HG02852 (cell line): ENCODE results near the gene MROH7.
A peak's percentile ranks its signal among the peaks of the same experiment; 100 is the strongest.

Experiments
- ATAC-seq: cut with Tn5 transposase; IDR thresholded peaks from one replicate; pipeline ENCODE4 v1.9.1; 2021; ENCODE audit warnings: mild to moderate bottlenecking, moderate library complexity; ENCODE audit not compliant: unreplicated experiment

The MROH7 gene

DNA sequence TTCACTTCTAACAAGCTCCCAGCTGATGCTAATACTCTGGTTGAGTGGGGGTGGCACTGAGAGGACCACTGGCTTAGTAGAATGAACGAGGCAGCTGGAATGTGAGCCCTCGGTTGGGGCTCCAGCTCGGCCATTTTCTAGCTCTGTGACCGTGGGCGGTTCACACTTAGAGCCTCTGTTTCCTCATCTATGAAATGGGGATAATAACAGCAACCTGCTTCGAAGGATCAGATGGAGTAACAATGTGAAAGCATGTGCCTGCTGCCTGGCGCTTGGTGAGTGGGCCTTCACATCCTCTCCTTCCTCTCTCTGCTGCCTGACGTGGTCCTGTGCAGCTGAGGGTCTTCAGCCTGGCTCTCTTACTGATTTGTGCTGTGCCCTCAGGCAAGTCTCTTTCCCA, 53.2 kb downstream of the MROH7 start:
- ATAC-seq = no peak

DNA sequence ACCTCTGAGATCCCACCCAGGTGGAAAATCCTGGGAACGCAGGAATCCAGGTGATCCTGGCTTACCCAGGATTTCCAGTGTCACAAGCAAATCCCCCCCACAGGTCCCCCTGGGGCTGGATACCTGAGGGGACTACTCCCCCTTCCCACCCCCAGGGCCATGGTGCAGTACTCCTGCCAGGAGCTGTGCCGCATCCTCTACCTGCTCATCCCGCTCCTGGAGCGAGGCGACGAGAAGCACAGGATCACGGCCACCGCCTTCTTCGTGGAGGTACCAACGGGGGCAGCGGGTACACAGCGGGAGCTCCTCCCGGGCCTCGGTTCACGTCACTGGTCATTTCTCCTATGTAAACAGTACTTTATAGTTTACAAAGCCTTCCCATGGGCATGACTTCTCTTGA, 53.6 kb downstream of the MROH7 start:
- ATAC-seq = no peak

DNA sequence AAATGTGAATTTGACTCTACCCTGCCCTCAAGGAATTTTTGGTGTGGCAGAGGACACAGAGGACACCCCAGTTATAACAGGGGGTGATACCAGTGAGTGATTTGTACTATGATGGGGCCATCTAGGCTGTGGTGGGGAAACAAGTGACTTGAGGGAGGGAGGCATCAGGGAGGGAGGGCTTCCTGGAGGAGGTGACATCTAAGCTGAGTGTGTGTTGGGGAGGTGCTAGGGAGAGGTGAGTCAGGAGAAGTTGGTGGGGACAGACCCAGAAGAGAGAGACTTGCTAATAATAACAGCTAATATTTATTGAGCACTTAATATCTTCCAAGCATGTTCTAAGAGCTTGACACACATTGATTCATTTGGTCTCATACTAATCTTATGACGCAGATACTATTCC, 54.2 kb downstream of the MROH7 start:
- ATAC-seq = no peak

DNA sequence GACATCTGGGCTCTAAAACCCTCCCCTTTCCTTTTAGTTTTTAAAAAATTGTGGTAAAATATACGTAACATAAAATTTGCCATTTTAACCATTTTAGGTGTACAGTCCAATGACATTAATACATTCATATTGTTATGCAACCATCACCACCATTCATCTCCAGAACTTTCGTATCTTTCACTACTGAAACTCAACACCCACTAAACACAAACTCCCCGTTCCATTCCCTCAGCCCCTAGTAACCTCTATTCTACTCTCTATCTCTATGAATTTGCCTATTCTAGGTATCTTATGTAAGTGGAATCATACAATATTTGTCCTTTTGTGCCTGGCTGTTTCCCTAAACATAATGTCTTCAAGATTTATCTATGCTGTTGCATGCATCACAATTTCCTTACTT, 54.7 kb downstream of the MROH7 start:
- no peak for ATAC-seq

DNA sequence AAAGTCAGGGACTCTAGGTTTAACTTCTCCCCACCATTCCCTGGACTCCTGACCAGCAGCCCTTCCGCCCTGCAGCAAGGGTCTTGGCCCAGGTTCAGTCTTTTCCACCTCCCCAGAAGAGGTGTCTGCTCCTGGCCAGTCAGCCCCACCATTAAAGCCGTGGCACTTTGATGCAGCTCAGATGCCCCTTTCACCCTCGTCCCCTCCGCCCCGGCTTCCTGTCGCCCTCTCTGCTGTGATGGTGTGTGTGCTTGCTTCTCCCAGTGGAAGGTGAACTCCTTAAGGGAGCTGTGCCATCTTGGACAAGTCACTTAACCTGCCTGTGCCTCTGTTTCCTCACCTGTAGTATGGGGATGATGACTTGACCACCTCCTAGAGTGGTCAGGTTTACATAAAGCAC, 56.3 kb downstream of the MROH7 start:
- no peak for ATAC-seq

DNA sequence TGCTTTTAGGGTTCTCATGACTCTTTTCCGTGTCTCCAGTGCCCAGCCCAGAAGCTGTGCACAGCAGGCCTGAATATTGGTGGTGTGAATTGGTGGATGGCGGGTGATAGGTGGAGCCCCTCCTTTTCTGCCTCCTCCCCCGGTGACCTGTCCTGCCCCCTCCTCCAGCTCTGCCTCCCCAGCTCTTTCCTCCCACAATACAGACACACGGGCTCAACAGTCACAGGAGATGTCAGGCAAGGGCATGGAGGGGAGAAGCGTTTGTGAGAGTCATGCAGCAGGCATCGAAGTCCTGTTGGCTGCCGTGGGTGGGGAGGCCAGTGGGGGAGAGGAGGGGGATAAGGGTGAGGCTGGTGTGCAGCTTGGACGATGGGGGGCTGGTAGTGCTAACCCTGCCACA, 56.8 kb downstream of the MROH7 start:
- no peak for ATAC-seq

DNA sequence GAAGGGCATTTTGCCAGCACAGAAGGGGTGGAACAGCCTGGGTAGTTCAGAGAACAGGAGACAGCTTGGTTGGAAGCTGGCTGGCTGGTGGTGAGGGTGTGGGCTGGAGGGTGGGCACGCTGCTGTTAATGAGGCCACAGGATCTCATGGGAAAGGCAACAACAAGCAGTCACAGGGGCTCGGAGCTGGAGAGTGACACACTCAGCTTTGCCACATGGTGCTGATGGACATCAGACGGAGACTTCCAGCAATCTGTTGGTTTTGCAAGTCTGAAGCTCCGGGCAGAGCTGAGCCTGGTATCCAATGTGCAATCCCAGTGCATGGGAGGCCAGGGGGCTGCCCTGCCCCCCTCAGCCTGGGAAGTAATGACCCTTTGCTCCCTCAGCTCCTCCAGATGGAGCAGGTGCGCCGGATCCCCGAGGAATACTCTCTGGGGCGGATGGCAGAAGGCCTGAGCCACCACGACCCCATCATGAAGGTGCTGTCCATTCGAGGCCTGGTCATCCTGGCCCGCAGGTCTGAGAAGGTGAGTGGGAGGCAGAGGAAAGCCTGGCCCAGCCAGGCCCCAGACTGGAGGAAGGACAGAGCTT, 58.4 kb downstream of the MROH7 start:
- no peak for ATAC-seq

DNA sequence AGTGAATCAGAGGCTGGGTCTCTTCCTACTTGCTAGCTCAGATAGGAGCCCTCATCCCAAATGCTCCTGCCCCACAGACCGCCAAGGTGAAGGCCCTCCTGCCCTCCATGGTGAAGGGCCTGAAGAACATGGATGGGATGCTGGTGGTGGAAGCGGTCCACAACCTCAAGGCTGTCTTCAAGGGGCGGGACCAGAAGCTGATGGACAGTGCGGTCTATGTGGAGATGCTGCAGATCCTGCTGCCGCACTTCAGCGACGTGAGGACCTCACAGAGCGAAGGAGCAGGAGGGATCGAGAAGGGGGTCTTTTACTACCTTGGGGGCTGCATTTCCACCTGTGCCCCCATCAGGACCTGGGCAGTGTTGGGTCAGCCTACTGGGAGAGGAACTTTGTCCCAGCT, 59.5 kb downstream of the MROH7 start:
- ATAC-seq = no peak

DNA sequence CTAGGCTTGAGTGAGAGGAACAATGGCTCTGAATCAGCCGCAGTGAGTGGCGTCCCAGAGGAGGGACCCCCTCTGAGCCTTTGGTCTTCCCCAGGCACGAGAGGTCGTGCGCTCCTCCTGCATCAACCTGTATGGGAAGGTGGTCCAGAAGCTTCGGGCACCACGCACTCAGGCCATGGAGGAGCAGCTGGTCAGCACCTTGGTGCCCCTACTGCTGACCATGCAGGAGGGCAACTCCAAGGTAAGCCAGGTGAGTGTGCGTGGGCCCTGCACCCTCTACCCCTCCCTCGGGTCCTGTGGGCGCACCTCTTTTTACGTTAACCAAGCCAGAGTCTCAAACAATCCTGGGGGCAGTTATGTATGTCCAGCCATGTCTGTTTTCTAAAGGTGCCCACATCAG, 60.4 kb downstream of the MROH7 start:
- no peak for ATAC-seq

DNA sequence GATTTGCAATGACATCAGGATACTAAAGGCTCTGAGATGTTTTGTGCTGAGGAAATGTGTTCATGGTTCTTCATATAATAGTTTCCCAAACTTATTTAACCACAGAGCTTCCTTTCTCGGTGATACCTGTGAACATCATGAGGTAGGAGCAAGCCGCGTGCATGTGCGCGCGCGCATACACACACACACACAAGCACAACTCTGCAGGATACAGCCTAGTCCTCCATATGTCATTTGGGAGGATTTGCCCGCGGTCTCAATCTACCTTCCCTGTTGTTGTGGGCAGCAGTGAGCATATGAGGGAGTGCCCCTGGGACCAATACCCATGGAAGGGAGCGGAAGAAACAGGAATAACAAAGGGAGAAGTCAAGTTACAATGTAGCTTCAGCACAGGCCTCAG, 61.9 kb downstream of the MROH7 start:
- no peak for ATAC-seq

DNA sequence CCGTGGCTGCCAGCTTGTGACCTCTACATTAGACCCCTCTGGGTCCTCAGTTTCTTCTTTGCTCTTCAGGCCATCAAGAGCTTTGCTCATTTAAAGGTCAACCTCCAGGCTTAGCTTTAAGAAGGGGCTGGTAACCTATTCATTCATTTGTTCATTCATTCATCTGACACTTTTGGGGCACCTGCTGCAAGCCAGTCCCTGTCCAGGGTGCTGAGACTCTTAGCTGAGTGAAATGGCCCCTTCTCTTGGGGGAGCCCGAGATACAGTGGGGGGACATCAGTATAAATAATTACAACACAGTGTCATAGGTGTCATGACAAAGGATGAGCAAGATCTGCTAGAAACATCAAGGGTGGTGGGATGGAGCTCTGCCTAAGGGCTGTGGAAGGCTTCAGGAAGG, 63.6 kb downstream of the MROH7 start:
- no peak for ATAC-seq

DNA sequence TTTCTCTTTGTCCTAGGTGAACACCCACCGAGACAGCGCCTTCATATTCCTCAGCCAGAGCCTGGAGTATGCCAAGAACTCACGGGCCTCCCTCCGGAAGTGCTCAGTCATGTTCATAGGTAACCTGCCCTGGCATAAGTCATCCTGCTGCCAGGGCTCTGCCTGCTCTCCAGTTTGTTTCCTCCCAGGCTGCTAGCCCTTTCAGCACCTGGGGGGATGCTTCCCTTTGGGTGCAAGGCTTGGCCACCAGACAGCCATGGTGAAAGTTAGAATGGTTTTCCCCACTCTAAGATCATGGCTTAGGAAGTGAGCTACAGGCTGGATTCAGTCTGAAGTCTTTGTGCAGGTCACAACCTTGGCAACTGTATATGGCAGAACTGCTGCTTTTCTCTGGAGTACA, 64.8 kb downstream of the MROH7 start:
- ATAC-seq = no peak

DNA sequence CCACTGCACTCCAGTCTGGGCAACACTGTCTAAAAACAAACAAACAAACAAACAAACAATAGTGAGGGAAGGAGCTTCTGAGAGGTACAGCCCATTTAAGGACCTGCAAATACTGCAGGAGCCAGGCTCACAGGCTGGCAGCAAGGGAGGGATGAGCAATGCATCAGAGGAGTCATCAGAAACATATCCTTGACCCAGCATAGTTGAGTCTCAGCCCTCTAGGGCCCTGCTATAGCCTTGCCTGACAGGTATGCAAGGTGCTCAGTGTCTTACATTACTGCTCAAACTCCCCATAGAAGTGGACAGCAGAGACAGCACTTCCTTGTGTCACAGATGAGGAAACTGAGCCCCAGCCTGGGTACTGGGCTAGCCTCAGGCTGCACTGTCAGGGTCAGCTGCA, 66.8 kb downstream of the MROH7 start:
- ATAC-seq = no peak

DNA sequence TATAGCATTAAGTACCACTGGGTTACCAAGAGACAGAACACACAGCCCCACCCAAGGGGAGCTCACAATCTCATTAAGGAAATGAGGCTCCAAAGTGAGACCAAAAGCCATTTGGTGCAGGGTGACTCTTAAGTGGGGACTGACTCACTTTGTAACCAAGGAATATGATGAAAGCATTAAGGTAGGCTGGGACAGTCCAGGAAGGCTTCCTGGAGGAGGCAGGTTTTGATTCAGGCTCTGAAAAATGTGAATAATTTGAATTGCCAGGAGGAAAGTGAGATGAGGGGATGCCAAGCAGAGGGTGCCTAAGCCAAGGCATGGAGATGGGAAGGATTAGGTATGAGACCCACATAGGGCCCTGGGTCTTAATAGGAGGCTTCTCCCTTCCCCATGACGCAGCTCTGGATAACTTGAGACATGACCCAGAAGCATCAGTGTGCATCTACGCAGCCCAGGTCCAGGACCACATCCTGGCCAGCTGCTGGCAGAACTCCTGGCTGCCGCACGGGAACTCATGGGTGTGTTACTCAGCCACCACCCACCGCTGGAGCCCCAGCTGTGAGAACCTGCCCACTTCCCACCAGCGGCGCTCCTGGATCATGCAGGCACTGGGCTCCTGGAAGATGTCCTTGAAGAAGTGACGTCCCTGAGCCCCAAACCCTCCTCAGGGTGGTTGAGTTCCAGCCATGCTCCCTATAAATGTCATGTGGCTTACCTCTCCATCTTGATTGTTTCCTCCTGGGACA, 68.1 kb downstream of the MROH7 start:
- ATAC-seq = no peak

DNA sequence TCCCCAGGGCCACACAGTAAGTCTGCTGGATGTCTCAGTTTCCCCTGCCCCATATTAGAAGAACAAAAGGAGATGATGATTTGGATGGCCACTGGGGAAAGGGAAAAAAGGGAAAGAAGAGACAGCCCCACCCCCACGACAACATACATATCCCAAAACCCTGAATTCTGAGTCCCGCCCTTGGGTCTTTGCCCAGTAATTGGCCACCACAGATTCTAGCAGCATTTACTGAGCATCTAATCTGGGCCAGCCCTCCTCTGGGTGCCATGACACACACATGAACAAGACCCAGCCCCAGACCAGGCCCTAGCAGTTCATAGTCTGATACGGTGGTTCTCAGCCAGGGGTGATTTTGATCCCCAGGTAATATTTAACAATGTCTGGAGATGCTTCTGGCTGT, 68.8 kb downstream of the MROH7 start:
- ATAC-seq = no peak

DNA sequence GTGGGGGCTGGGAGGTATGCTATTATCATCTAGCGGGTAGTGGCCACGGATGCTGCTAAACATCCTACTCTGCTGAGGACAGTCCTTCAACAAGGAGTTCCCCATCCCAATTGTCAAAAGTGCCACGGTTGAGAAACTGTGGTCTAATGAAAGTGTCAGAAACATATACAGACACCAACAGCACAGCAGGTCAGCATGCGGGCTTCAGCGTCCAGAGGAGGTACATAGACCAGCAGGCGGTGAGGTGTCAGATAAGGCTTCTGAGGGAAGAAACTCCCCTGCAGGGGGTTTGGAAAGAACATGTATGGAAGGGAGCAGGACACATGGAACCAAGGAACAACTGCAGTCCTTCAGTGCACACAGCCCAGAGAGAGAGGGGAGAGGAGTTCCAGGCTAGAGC, 69.3 kb downstream of the MROH7 start:
- ATAC-seq = no peak

DNA sequence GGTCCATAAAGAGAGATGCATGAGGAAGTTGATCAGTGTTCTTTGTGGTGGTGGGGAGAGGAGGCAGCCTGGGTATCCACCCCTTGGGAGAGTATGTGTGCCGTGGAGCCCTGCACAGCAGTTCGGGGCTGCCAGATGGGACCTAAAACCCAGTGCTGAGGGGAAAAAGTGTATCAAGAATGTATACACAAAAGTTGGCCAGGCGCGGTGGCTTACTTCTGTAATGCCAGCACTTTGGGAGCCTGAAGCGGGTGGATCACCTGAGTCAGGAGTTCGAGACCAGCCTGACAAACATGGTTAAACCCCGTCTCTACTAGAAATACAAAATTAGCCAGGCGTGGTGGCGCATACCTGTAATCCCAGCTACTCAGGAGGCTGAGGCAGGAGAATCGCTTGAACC, 70.0 kb downstream of the MROH7 start:
- ATAC-seq = no peak

DNA sequence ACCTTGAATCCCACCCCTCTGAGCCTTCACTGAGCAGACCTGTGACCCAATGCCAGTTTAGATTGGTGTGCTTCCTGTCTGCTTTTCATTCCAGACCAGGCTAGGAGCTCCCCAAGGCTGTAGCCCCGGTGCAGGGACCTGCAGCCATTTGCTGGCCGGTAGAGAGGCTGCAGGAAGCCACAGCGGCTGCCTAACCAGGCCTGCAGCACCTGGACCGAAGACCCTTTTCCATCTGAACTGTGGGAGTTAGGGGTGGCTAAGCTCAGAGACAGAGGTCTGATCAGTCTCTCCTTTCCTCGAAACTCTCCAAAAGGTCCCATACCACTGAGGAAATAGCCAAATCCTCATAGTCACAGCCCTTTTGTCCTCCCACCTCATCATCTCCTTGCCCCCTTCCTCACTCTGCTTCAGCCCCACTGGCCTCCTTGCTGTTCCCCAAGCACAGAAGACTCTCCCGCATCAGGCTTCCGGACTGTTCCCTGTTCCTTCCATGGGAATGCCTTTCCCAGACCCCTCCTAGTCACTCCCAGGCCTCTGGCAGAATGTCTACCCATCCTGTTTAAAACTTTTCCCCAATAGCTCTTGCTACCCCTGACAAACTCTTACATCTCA, 73.4 kb downstream of the MROH7 start:
- ATAC-seq = no peak

DNA sequence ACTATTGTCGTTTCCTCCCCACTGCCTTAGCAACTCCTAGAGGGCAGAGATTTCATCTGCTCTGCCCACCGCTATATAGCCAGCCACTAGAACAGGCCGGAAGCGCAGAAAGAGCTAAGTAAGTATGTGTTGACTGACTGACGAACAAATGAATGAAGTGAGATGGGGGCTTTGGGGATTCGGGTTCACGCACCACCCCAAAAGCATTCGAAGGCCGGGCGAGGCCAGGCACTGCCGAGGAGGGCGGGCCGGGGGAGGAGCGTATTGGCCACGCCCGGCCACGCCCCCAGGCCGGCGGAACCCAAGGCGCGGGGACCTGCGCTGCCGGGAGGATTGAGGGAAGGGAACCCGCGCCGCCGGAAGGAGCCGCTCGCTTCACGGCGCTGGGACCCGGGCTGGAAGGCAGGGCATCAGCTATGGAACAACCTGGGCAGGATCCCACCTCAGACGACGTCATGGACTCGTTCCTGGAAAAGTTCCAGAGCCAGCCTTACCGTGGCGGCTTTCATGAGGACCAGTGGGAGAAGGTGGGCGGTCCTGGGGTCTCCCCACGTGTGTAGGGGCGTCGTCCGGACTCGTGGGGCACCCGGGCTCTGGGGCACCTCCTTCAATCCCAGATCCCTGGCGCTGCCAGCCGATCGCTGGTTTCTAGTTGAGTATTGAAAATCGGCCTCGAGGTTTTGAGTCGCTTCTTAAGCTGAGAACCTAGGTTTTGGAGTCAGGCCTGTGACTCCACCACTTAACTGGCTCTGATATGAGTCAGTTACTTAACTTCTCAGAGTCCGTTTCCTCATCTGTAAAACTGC, 74.1 kb downstream of the MROH7 start, which contains the start of gene TTC4:
Gene TTC4, plus strand, starts transcription at position 369 of the 806 bp plus-strand sequence. Its CDS starts 48 bp downstream, at position 417.
- peak; percentile 97 for ATAC-seq

DNA sequence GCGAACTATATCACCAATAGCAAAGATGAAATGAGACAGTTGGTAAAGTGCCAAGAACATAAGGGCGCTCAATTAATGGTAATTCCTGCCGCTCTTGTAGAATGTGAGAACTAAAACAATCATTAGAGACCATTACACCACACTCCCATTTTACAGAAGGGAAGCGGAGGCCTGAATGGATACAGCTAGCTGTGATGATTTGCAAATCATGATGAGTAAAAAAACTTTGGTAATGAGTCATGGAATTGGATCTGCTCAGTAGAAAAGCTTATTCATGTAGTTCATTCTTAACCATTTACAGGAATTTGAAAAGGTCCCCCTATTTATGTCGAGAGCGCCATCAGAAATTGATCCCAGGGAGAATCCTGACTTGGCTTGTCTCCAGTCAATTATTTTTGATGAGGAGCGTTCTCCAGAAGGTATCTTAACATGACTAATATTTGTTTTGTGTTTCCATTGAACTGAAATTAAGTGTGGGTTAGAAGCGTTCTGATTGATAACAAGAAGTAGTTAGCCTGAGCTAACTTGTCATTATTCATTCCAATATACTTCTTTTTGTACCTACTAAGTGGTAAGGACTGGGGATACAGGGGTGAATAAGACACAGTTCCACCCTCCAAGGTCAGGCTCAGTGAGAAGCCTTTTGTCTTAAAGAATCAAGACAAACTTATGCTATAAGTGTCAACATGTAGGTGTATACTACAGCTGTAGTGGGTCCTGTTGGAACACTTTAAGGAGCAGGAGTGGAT, 74.9 kb downstream of the MROH7 start:
- peak; percentile 6 for ATAC-seq

DNA sequence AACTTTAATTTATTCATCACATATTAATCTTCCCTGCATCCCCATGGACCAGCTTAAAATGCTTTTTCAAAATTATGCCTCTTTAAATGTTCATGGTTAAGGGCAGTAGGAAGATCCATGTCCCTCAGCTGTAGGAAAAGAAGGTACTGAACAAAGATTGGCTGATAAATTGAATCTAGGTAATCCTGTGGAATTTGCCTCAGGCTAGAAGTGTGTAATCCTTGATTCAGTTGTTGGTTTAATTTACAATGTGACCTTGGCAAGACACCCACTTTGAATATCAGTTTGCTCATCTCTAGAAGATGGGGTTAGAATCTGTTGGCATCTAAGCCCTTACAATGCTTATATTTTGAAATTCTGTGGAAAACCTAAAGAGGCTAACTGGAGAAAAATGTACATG, 80.1 kb downstream of the MROH7 start:
- ATAC-seq = no peak
